Ammon's horn (tissue), 1 donor: ENCODE results near the gene CD101.

Experiments used
- DNase-seq: peaks from one replicate; pipeline ENCODE4 v3.0.0-alpha.2; 2016; ENCODE audit warnings: low spot score

Gene CD101

GRCh38 chr1:117051224-117052064, 49.9 kb downstream of the CD101 start:
- DNase-seq: no peak

GRCh38 chr1:117054068-117054467, 52.5 kb downstream of the CD101 start:
- no peak for DNase-seq

GRCh38 chr1:117058810-117059209, 57.2 kb downstream of the CD101 start:
- DNase-seq: no peak

- peak; percentile 25 for DNase-seq
Measured at GRCh38 chr1:117059334-117059677, 57.7 kb downstream of the CD101 start.

- peak; percentile 99 for DNase-seq
Measured at GRCh38 chr1:117059678-117060440, 58.3 kb downstream of the CD101 start, which contains the start of gene TTF2. Gene TTF2, plus strand, starts transcription at chr1:117060326. Its CDS starts 21 bp downstream, at chr1:117060347.

GRCh38 chr1:117060441-117061317, 59.1 kb downstream of the CD101 start:
- DNase-seq: peak; percentile 7

GRCh38 chr1:117061986-117062415, 60.4 kb downstream of the CD101 start:
- DNase-seq: no peak

- DNase-seq: no peak
Measured at GRCh38 chr1:117066367-117066766, 64.8 kb downstream of the CD101 start.

- DNase-seq: peak; percentile 86
Measured at GRCh38 chr1:117067533-117068370, 66.2 kb downstream of the CD101 start.

GRCh38 chr1:117068580-117068979, 67.0 kb downstream of the CD101 start:
- DNase-seq: peak; percentile 46

GRCh38 chr1:117069220-117069844, 67.8 kb downstream of the CD101 start:
- DNase-seq: no peak

- no peak for DNase-seq
Measured at GRCh38 chr1:117070124-117070523, 68.6 kb downstream of the CD101 start.

- DNase-seq: no peak
Measured at GRCh38 chr1:117076648-117077047, 75.1 kb downstream of the CD101 start.

GRCh38 chr1:117077267-117077666, 75.7 kb downstream of the CD101 start:
- DNase-seq: no peak

- DNase-seq: no peak
Measured at GRCh38 chr1:117079737-117080136, 78.2 kb downstream of the CD101 start.

GRCh38 chr1:117084231-117084630, 82.7 kb downstream of the CD101 start:
- DNase-seq: no peak
